GM12878 (cell line): Measurements from ENCODE around the gene GCNT1. TPM values are rescaled to one million over a fixed set of nuclear protein-coding genes. Genes with fewer than 3 reads are reported as not detected.

ENCODE experiments used
- ATAC-seq: fragments of 200-7000 bp; cut with Tn5 transposase; 3 replicates; pipeline ENCODE4 v1.9.1; 2020; ENCODE audit warnings: mild to moderate bottlenecking, moderate library complexity
- BruUV-seq: library from RNA; stranded (reverse); fragments of 400-500 nt; replicated peaks from 2 replicates; lab custom pipeline; 2021; lab: Mats Ljungman, UMichigan
- CTCF ChIA-PET: fragments of 300-600 bp; sonication (Branson Sonifier 250); formaldehyde crosslinking; extraction: SDS; loops from one replicate; lab custom pipeline; 2021; ENCODE audit warnings: inconsistent platforms; lab: Yijun Ruan, JAX
- POLR2A ChIA-PET: fragments of 350-600 bp; formaldehyde crosslinking; extraction: SDS; loops from one replicate; lab custom pipeline; 2021; ENCODE audit warnings: inconsistent platforms; lab: Charles Lee
- RAD21 ChIA-PET: fragments of 300-600 bp; sonication (Branson Sonifier 250); formaldehyde crosslinking; loops from one replicate; lab custom pipeline; 2023; ENCODE audit warnings: antibody characterized with exemption; ENCODE audit not compliant: unreplicated experiment; lab: Charles Lee
- SMC1A ChIA-PET: fragments of 300-600 bp; sonication (Branson Sonifier 250); formaldehyde crosslinking; loops from one replicate; lab custom pipeline; 2023; ENCODE audit not compliant: unreplicated experiment, uncharacterized antibody; lab: Charles Lee
- DNase-seq: peaks from one replicate; pipeline ENCODE4 v3.0.0-alpha.2; 2011; ENCODE audit warnings: low read depth, low spot score
- FAIRE-seq: peaks from 3 replicates; lab custom pipeline; 2011; peaks lifted over from hg19 to GRCh38; lab: Jason Lieb, UNC
- H2AFZ ChIP-seq: 2 replicates; pipeline ENCODE4 v1.6.0; 2011; ENCODE audit warnings: low read depth, low read length, control low read depth; ENCODE audit not compliant: control insufficient read depth
- H3K27ac ChIP-seq: 2 replicates; pipeline ENCODE4 v1.5.1; 2011; ENCODE audit warnings: control low read depth; ENCODE audit not compliant: control insufficient read depth, insufficient read depth
- H3K27me3 ChIP-seq, 2 experiments: replicated peaks in 1 of 2; 2 replicates each; pipeline versions ENCODE4 v1.6.0 to v1.6.1; 2011; ENCODE audit warnings: low read length in 1 of 2; ENCODE audit not compliant: control insufficient read depth in 2 of 2, insufficient read depth in 2 of 2
- H3K36me3 ChIP-seq, 2 experiments: 2 replicates each; pipeline ENCODE4 v1.5.1; 2011; ENCODE audit warnings: low read length in 1 of 2; ENCODE audit not compliant: control insufficient read depth in 2 of 2, insufficient read depth in 2 of 2
- H3K4me1 ChIP-seq: 2 replicates; pipeline ENCODE4 v1.6.1; 2011; ENCODE audit warnings: mild to moderate bottlenecking, low read length, moderate library complexity, mixed read lengths; ENCODE audit not compliant: control insufficient read depth, insufficient read depth
- H3K4me2 ChIP-seq: 2 replicates; pipeline ENCODE4 v1.6.0; 2011; ENCODE audit warnings: control low read depth; ENCODE audit not compliant: control insufficient read depth, insufficient read depth
- H3K4me3 ChIP-seq: fragments of 200-600 bp; sonication (generic); 2 replicates; pipeline ENCODE4 v1.5.1; 2016
- H3K79me2 ChIP-seq: 2 replicates; pipeline ENCODE4 v1.6.0; 2011; ENCODE audit warnings: low read length; ENCODE audit not compliant: control insufficient read depth, insufficient read depth
- H3K9ac ChIP-seq: 2 replicates; pipeline ENCODE4 v1.8.0; 2011; ENCODE audit warnings: low read length, control low read depth, mixed read lengths; ENCODE audit not compliant: control insufficient read depth, insufficient read depth
- H3K9me3 ChIP-seq: replicated peaks from 3 replicates; pipeline ENCODE4 v1.5.1; 2011; ENCODE audit warnings: mild to moderate bottlenecking, low read length; ENCODE audit not compliant: control insufficient read depth, insufficient read depth
- H4K20me1 ChIP-seq: 2 replicates; pipeline ENCODE4 v1.6.0; 2011; ENCODE audit not compliant: control insufficient read depth, insufficient read depth
- CBX5 ChIP-seq: sonication (generic); IDR thresholded peaks from 2 replicates; pipeline ENCODE4 v1.6.1; 2016; ENCODE audit warnings: low read depth, moderate library complexity, mild to moderate bottlenecking, inconsistent platforms
- NFIC ChIP-seq: IDR thresholded peaks from 2 replicates; pipeline ENCODE4 v1.6.1; 2012; ENCODE audit warnings: low read depth, mild to moderate bottlenecking, inconsistent platforms, low read length, moderate library complexity
- NR2C1 ChIP-seq: fragments of 450-650 bp; IDR thresholded peaks from 2 replicates; pipeline ENCODE4 v1.6.1; 2017; ENCODE audit warnings: antibody characterized with exemption, mild to moderate bottlenecking, moderate library complexity
- RCOR1 ChIP-seq: conservative IDR thresholded peaks from 2 replicates; pipeline ENCODE4 v1.6.1; 2012; ENCODE audit warnings: low read depth, low read length, improper control_type of control experiment
- SMARCA5 ChIP-seq: fragments of 450-650 bp; IDR thresholded peaks from 2 replicates; pipeline ENCODE4 v1.6.1; 2017; ENCODE audit warnings: mild to moderate bottlenecking
- WGBS: methylation state at CpG from one replicate; pipeline ENCODE4 v1.1.6; 2016; ENCODE audit warnings: low lambda C conversion rate; ENCODE audit not compliant: insufficient replicate concordance, insufficient coverage; ENCODE audit errors: missing lambda C conversion rate; 5-methylcytosine and 5-hydroxymethylcytosine counted together
- in situ Hi-C: fragments of 300-500 bp; cut with MboI; formaldehyde crosslinking; loops from 9 replicates; pipeline ENCODE4 v1.14.3; 2018; ENCODE audit warnings: mixed read lengths
- intact Hi-C: fragments of 100-400 bp; cut with micrococcal nuclease; formaldehyde crosslinking; loops from one replicate; pipeline ENCODE4 v1.14.2; 2022; ENCODE audit not compliant: unreplicated experiment
- polyA plus RNA-seq, 11 experiments: library from polyadenylated mRNA; depleted of rRNA in 4 of 11; unstranded in 6 of 11; stranded (reverse) in 5 of 11; fragments of >200 nt; fragmentation: Nextera tagmentation in 4 of 11; fragmentation: Illumina TruSeq in 1 of 11; extraction: Ambion mirVana in 4 of 11; extraction: Trizol in 1 of 11; gene quantifications; 1 replicate in 1 of 11; 2 replicates in 10 of 11; pipeline versions ENCODE4 v1.2.1 to v1.2.3, GENCODE V29; 2011 to 2016; ENCODE audit warnings: inconsistent platforms in 2 of 11, missing spikeins in 2 of 11, low read depth in 1 of 11
- total RNA-seq, 4 experiments: library from RNA; depleted of rRNA in 3 of 4; stranded (reverse); fragments of >200 nt in 3 of 4; fragmentation: Illumina TruSeq in 1 of 4; extraction: Trizol in 1 of 4; gene quantifications; 2 replicates each; pipeline versions ENCODE4 v1.2.1 to v1.2.3, GENCODE V29; 2013 to 2021
- TF ChIP-seq, protein P1 (sequence below): fragments of 450-650 bp; conservative IDR thresholded peaks from 2 replicates; pipeline ENCODE4 v1.6.1; 2017; ENCODE audit warnings: mild to moderate bottlenecking, moderate library complexity

GCNT1 gene
- total and polyA plus RNA-seq, 10 of the 15 experiments (the other 5 are each of a cell fraction or from before 2014, with no cell fraction given), result 2.8 to 17.8 (median 7.1) TPM

DNA sequence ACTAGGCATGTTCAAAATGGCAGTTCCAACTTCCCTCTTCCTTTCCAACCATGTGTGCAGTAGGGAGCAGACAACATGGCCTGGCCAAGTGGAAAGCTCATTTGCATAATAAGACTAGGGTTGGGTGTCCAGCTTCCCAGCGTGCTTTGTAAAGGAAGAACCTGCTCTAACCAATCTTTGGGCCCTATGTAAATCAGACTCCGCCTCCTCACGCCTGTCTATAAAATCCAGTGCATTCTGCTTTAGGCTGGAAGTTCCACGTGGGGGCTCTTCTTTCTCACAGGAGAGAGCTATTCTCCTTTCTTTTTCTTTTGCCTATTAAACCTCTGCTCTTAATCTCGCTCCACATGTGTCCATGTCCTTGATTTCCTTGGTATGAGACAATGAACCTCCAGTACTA, 83.4 kb downstream of the GCNT1 start:
- H3K79me2 ChIP-seq, result no peaks in the 10 kb centered on the region
- no peak overlapping the region for H3K27ac ChIP-seq
- TF ChIP-seq RCOR1, result no peak
- TF ChIP-seq, protein P1, sequence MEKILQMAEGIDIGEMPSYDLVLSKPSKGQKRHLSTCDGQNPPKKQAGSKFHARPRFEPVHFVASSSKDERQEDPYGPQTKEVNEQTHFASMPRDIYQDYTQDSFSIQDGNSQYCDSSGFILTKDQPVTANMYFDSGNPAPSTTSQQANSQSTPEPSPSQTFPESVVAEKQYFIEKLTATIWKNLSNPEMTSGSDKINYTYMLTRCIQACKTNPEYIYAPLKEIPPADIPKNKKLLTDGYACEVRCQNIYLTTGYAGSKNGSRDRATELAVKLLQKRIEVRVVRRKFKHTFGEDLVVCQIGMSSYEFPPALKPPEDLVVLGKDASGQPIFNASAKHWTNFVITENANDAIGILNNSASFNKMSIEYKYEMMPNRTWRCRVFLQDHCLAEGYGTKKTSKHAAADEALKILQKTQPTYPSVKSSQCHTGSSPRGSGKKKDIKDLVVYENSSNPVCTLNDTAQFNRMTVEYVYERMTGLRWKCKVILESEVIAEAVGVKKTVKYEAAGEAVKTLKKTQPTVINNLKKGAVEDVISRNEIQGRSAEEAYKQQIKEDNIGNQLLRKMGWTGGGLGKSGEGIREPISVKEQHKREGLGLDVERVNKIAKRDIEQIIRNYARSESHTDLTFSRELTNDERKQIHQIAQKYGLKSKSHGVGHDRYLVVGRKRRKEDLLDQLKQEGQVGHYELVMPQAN, result no peak
- no peak for TF ChIP-seq NFIC
- TF ChIP-seq CBX5, result no peak
- TF ChIP-seq NR2C1, result no peak
- no peak for TF ChIP-seq SMARCA5
- TF ChIP-seq, all 136 proteins: peak for 0
- Histone ChIP-seq H3K4me2 (no peak overlapping the region), H3K9ac (no peak overlapping the region), H3K4me3 (no peak overlapping the region), H4K20me1 (no peaks in the 10 kb centered on the region), H3K27me3 (no peaks in the 10 kb centered on the region), H3K9me3 (no peaks in the 10 kb centered on the region), H2AFZ (no peak overlapping the region), H3K36me3 (no peaks in the 10 kb centered on the region), H3K4me1 (no peaks in the 10 kb centered on the region)
- CTCF ChIA-PET, result interaction anchor here (1.1 kb wide), 1 partner anchor 10 kb away, joined by 3 read pairs; no protein-coding TSS in a partner anchor
- RAD21 ChIA-PET, result no interaction called here
- intact Hi-C loops, result no loop called here
- FAIRE-seq (no peak), DNase-seq (no peak), ATAC-seq (no peak)
- BruUV-seq, result no TSS peak
- in situ Hi-C loops, result no loop called here
- POLR2A ChIA-PET, result interaction anchor here (0.6 kb wide), 1 partner anchor 51 kb away, joined by 3 read pairs; no protein-coding TSS in a partner anchor
- WGBS, result 58% methylated on average over 5 of the region's 5 CpGs
- SMC1A ChIA-PET, result no interaction called here
